ENCODE measurements around the gene NDUFS8. TPM values are rescaled to one million over a fixed set of nuclear protein-coding genes. Genes with fewer than 3 reads are reported as not detected.

NDUFS8 gene
- total RNA-seq, 2 donors from 2014 or later, result 150 to 168 TPM

GRCh38 chr11:68065841-68066240 is 35.4 kb downstream of the NDUFS8 start:
- Mint-ChIP-seq H3K9me3 (no peaks in the 10 kb centered on the region), H3K27me3 (ENCODE audit: insufficient read depth) (no peaks in the 10 kb centered on the region), H3K4me3 (no peak overlapping the region), H3K36me3 (ENCODE audit: low read depth) (peaks cover 81% of the 10 kb centered on the region), H3K27ac (no peak overlapping the region), H3K4me1 (no peaks in the 10 kb centered on the region)
- H3K9ac ChIP-seq (ENCODE audit: extremely low read depth, low read length, poor library complexity, severe bottlenecking), result no peak overlapping the region
- H3K27me3 ChIP-seq (ENCODE audit: control insufficient read depth, insufficient read depth, low read length, poor library complexity, severe bottlenecking), result no peaks in the 10 kb centered on the region
- H3K9me3 ChIP-seq (ENCODE audit: control insufficient read depth, low read length), result no peaks in the 10 kb centered on the region
- no peak for DNase-seq
- H3K4me1 ChIP-seq (ENCODE audit: control insufficient read depth, insufficient read depth, low read length), result no peaks in the 10 kb centered on the region
- H3K27ac ChIP-seq (ENCODE audit: low read depth, low read length), result no peak overlapping the region
- TF ChIP-seq CTCF (conservative IDR thresholded peaks at IDR 0.05), result no peak
- 91 to 98% methylated on average over 5 of the region's 5 CpGs for WGBS, 2 experiments (ENCODE audit: insufficient coverage in 1 of 2, insufficient read length in 1 of 2)
- peaks cover 91% of the 10 kb centered on the region for H3K36me3 ChIP-seq (ENCODE audit: control insufficient read depth, insufficient read depth, low read length)
- no peak overlapping the region for H3K4me3 ChIP-seq (ENCODE audit: low read length)

GRCh38 chr11:68066742-68067141 is 36.3 kb downstream of the NDUFS8 start:
- no peak overlapping the region for H3K9ac ChIP-seq (ENCODE audit: extremely low read depth, low read length, poor library complexity, severe bottlenecking)
- no peaks in the 10 kb centered on the region for H3K4me1 Mint-ChIP-seq
- no peaks in the 10 kb centered on the region for H3K27me3 ChIP-seq (ENCODE audit: control insufficient read depth, insufficient read depth, low read length, poor library complexity, severe bottlenecking)
- H3K4me1 ChIP-seq (ENCODE audit: control insufficient read depth, insufficient read depth, low read length), result no peaks in the 10 kb centered on the region
- WGBS, 2 experiments (ENCODE audit: insufficient coverage in 1 of 2, insufficient read length in 1 of 2), result 89 to 92% methylated on average over 3 of the region's 3 CpGs
- H3K9me3 ChIP-seq (ENCODE audit: control insufficient read depth, low read length), result no peaks in the 10 kb centered on the region
- peaks cover 83% of the 10 kb centered on the region for H3K36me3 Mint-ChIP-seq (ENCODE audit: low read depth)
- H3K27ac ChIP-seq (ENCODE audit: low read depth, low read length), result no peak overlapping the region
- DNase-seq, result no peak
- no peak for TF ChIP-seq CTCF (conservative IDR thresholded peaks at IDR 0.05)
- H3K36me3 ChIP-seq (ENCODE audit: control insufficient read depth, insufficient read depth, low read length), result peaks cover 92% of the 10 kb centered on the region
- no peak overlapping the region for H3K4me3 Mint-ChIP-seq
- no peak overlapping the region for H3K27ac Mint-ChIP-seq
- H3K9me3 Mint-ChIP-seq, result no peaks in the 10 kb centered on the region
- H3K4me3 ChIP-seq (ENCODE audit: low read length), result no peak overlapping the region
- H3K27me3 Mint-ChIP-seq (ENCODE audit: insufficient read depth), result no peaks in the 10 kb centered on the region

GRCh38 chr11:68067991-68068390 is 37.5 kb downstream of the NDUFS8 start:
- H3K4me3 ChIP-seq (ENCODE audit: low read length), result no peak overlapping the region
- H3K27ac ChIP-seq (ENCODE audit: low read depth, low read length), result no peak overlapping the region
- no peaks in the 10 kb centered on the region for H3K4me1 ChIP-seq (ENCODE audit: control insufficient read depth, insufficient read depth, low read length)
- no peak for TF ChIP-seq CTCF (conservative IDR thresholded peaks at IDR 0.05)
- no peak for DNase-seq
- peak overlapping the region; percentile 0 for H3K27ac Mint-ChIP-seq
- no peaks in the 10 kb centered on the region for H3K27me3 Mint-ChIP-seq (ENCODE audit: insufficient read depth)
- no peaks in the 10 kb centered on the region for H3K9me3 ChIP-seq (ENCODE audit: control insufficient read depth, low read length)
- H3K27me3 ChIP-seq (ENCODE audit: control insufficient read depth, insufficient read depth, low read length, poor library complexity, severe bottlenecking), result no peaks in the 10 kb centered on the region
- no peaks in the 10 kb centered on the region for H3K4me1 Mint-ChIP-seq
- H3K4me3 Mint-ChIP-seq, result no peak overlapping the region
- H3K9me3 Mint-ChIP-seq, result no peaks in the 10 kb centered on the region
- H3K36me3 Mint-ChIP-seq (ENCODE audit: low read depth), result peaks cover 79% of the 10 kb centered on the region
- peaks cover 91% of the 10 kb centered on the region for H3K36me3 ChIP-seq (ENCODE audit: control insufficient read depth, insufficient read depth, low read length)
- 92 to 93% methylated on average over 5 of the region's 5 CpGs for WGBS, 2 experiments (ENCODE audit: insufficient coverage in 1 of 2, insufficient read length in 1 of 2)
- H3K9ac ChIP-seq (ENCODE audit: extremely low read depth, low read length, poor library complexity, severe bottlenecking), result no peak overlapping the region
